ENCODE results near the gene NAV2. TPM values are rescaled to one million over a fixed set of nuclear protein-coding genes. Genes with fewer than 3 reads are reported as not detected.

Gene NAV2
- total and polyA plus RNA-seq, 3 donors from 2014 or later: 3.4 to 6.0 (median 3.9) TPM

DNA sequence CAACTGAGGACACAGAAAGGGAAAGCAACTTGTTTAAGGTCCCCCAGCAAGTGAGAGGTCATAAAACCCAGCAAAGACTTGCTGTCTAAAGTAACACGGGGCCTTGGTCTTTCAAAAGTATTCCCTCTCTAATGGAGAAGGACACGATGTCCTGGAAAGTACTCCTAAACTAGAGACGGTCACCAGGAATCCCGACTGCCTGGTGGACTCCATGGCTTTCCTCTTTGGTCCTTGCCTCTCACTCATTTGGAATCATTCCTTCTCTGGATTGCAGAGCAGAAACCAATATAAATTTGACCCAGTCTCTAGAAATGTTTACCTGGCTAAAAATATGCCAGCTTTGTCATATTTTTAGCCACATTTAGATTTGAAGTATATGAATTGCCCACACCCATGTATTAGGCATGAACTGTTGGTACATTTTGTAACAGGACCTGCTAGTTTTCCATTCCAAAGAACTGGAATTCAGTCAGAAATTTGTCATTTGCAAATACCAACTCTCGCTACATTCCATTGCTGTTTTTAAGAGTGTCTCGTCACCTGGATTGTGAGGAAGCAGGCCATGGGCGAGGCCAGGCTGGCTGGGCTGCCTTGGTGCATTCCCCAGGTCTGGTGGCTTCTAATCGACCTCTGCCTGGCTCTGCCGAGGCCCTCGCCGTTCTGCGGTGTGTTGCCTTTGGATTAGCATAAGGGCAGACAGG lies 12.9 kb downstream of the NAV2 start:
- Histone ChIP-seq H3K4me1 (no peaks in the 10 kb centered on the region), H3K9me3 (no peaks in the 10 kb centered on the region), H3K27me3 (no peaks in the 10 kb centered on the region), H3K36me3 (ENCODE audit: low read depth, missing control alignments) (no peaks in the 10 kb centered on the region), H3K4me3 (no peak overlapping the region), H3K27ac (peak overlapping the region in 1 of 2 donors; percentile 55)
- DNase-seq: no peak
- intact Hi-C loops (cut with DNase I; ENCODE audit: low total_unique reads): no loop called here
- no peak for TF ChIP-seq POLR2A (IDR thresholded peaks at IDR 0.05)
- TF ChIP-seq CTCF (IDR thresholded peaks at IDR 0.05): no peak
- WGBS, 2 donors: 73 to 74% methylated on average over 12 of the region's 12 CpGs

- TF ChIP-seq POLR2A (IDR thresholded peaks at IDR 0.05) (no peak), CTCF (IDR thresholded peaks at IDR 0.05) (no peak)
- WGBS, 2 donors: 88 to 100% methylated on average over 1 of the region's 1 CpG
- Histone ChIP-seq H3K4me1 (no peaks in the 10 kb centered on the region), H3K9me3 (no peaks in the 10 kb centered on the region), H3K4me3 (no peak overlapping the region), H3K36me3 (ENCODE audit: low read depth, missing control alignments) (no peaks in the 10 kb centered on the region), H3K27ac (no peak overlapping the region), H3K27me3 (no peaks in the 10 kb centered on the region)
- intact Hi-C loops (cut with DNase I; ENCODE audit: low total_unique reads): no loop called here
- DNase-seq: no peak
Measured at GRCh38 chr11:19727246-19727645, 14.6 kb downstream of the NAV2 start.

DNA sequence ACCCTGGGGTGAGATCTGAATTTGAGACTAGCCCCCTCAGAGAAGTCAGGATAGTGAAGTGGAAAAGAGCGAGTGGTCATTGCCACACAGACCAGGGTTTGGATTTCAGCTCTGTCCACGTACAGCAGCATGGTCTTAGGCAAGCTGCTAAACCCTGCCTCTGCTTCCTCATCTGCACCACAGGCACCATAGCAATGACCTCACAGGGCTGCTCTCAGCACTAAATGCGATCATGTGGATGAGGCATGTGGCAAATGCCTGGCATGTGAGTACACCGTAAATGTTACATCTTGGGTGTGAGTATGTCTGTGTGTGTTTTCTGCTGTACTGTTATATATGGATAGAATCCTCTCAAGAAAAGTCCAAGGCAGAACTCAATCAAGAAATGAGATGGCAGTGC lies 15.8 kb downstream of the NAV2 start:
- peak; percentile 18 for DNase-seq

GRCh38 chr11:19729141-19729540 lies 16.5 kb downstream of the NAV2 start:
- WGBS, 2 donors: 80 to 93% methylated on average over 2 of the region's 2 CpGs
- no peak for DNase-seq
- Histone ChIP-seq H3K27ac (no peak overlapping the region), H3K36me3 (ENCODE audit: low read depth, missing control alignments) (no peaks in the 10 kb centered on the region), H3K9me3 (no peaks in the 10 kb centered on the region), H3K27me3 (no peaks in the 10 kb centered on the region), H3K4me1 (no peaks in the 10 kb centered on the region), H3K4me3 (no peak overlapping the region)
- no peak for TF ChIP-seq POLR2A (IDR thresholded peaks at IDR 0.05)
- TF ChIP-seq CTCF (IDR thresholded peaks at IDR 0.05): no peak
- intact Hi-C loops (cut with DNase I; ENCODE audit: low total_unique reads): no loop called here

More for the DNA sequence above, 15.8 kb downstream of the NAV2 start:
- no peaks in the 10 kb centered on the region for H3K27me3 ChIP-seq
- intact Hi-C loops (cut with DNase I; ENCODE audit: low total_unique reads): no loop called here
- TF ChIP-seq CTCF (IDR thresholded peaks at IDR 0.05): no peak
- no peaks in the 10 kb centered on the region for H3K9me3 ChIP-seq
- H3K4me1 ChIP-seq: no peaks in the 10 kb centered on the region
- WGBS, 2 donors: 90 to 96% methylated on average over 4 of the region's 4 CpGs
- H3K27ac ChIP-seq: no peak overlapping the region
- H3K4me3 ChIP-seq: no peak overlapping the region
- no peaks in the 10 kb centered on the region for H3K36me3 ChIP-seq (ENCODE audit: low read depth, missing control alignments)

DNA sequence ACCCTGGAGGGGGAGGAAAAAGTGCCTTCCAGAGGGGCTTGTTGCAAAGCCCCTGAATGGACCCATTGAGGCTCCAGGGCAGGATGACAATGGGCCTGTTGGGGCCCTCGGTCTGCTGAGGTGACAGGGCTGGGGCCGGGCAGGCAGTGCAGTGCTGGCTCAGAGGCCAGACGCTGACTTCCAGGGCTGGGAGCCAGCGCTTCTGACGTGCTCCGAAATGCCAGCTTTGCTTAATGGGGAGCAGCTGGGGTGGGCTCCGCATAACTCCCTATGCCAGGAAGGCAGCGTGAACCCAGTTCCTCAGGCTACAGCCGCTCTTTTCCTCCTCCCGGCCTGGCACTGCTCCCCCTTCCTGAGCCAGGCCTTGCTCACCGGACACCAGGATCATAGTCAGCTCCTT lies 17.7 kb downstream of the NAV2 start:
- H3K36me3 ChIP-seq (ENCODE audit: low read depth, missing control alignments): no peaks in the 10 kb centered on the region
- H3K4me1 ChIP-seq: no peaks in the 10 kb centered on the region
- no peak for TF ChIP-seq POLR2A (IDR thresholded peaks at IDR 0.05)
- TF ChIP-seq CTCF (IDR thresholded peaks at IDR 0.05): no peak

More for the DNA sequence above, 17.7 kb downstream of the NAV2 start:
- no peak overlapping the region for H3K27ac ChIP-seq
- WGBS, 2 donors: 92 to 98% methylated on average over 7 to 11 of the region's 11 CpGs
- no peaks in the 10 kb centered on the region for H3K9me3 ChIP-seq
- intact Hi-C loops (cut with DNase I; ENCODE audit: low total_unique reads): loop anchor here (5.0 kb wide), 1 partner anchor 153 kb away; no protein-coding TSS in a partner anchor
- no peak overlapping the region for H3K4me3 ChIP-seq
- H3K27me3 ChIP-seq: no peaks in the 10 kb centered on the region
- no peak for DNase-seq

Measured in testis (tissue), 3 donors.